COLO829 (cell line): ENCODE results near the gene CELF2.

Source experiments
- DNase-seq: peaks from one replicate; pipeline ENCODE4 v3.0.0; 2012; ENCODE audit warnings: low spot score

Gene CELF2

DNA sequence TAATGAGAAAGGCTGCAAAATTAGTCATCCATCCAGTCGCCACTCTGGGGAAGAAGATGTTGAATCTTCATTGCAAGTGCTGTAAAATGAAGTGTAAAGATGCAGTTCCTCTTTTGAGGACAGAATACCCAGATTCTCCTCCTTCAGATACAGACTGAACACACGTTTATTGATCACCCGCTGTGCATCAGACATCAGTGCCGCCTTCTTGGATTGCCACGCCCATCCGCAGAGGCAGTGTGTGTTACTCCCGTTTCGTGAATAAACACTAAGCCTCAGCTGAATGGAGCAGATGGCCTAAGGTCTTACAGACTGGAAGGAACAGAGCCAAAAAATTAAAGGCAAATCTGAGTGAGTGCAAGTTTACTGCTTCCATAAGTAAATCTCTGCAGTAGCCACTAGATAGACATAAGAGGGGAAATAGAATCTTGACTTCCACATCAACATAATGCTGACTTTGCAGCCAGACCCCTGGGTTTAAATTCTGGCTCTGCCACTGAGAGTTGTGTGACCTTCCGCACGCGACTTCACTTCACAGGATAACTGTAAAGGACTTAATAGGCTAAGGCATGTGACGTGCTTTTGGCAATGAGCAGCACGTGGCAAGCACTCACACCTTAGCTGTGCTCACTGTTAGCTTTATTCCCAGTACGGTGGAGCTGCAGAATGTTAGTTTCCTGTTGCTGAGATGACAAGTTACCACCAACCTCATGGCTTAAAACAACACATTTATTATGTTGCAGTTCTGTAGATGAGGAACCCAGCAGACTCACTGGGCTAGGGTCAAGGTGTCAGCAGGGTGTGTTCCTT lies 285.9 kb downstream of the CELF2 start:
- DNase-seq, result no peak

- no peak for DNase-seq
Observed at GRCh38 chr10:11304906-11305585, 287.4 kb downstream of the CELF2 start.

GRCh38 chr10:11305825-11306593 lies 288.3 kb downstream of the CELF2 start:
- no peak for DNase-seq

GRCh38 chr10:11307004-11307403 lies 289.3 kb downstream of the CELF2 start:
- DNase-seq, result no peak

- no peak for DNase-seq
Observed at GRCh38 chr10:11307937-11308336, 290.3 kb downstream of the CELF2 start.

DNA sequence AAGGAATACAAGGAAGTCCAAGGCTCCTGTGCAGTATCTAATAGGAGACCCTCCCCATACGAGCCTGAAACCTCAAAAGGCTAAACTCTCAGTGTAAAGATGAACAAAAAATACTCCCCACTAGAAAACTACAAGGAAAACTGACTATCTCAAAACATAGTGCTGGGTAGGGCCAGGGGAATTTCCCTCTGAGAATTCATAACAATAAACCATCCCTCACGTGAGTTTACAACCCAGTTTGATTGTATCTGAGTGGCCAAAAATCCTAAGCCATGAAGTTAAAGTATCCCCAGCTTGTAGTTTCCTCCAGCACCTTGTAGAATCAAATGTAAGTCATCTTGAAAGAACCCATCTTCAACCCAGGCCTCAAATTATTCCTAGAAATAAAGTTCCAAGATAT lies 293.4 kb downstream of the CELF2 start:
- DNase-seq, result no peak

- no peak for DNase-seq
Observed at GRCh38 chr10:11313463-11313862, 295.8 kb downstream of the CELF2 start.

GRCh38 chr10:11317936-11318670 lies 300.4 kb downstream of the CELF2 start:
- DNase-seq, result no peak

- DNase-seq, result no peak
Observed at GRCh38 chr10:11318826-11319598, 301.3 kb downstream of the CELF2 start.

DNA sequence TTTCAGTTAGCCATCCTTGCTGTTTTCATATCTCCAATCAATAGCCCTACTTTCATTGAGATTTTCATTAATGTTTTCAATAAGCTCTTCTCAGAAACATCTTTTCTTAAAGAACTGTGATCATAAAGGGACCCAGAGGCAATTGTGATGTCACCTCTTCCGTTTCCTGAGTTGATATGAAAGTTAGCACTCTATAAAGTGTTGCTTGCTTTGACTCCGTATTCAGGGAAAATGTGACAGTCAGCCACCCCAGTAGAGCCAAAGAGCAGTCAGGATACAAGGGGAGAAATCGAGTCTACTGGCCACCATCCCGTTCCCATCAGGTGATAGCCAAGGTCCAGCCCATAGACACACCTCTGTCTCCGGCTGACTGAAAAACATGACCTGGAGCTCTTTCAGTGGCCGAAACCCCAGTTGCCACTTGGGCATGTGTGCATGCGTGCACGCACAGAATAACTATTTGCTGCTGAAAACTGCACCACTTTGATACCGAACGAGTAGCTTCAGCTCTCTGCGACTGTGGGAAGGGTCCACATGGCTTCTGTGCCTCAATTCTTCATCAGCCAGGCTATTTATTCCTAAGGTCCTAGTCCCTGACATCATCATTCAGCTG lies 302.4 kb downstream of the CELF2 start:
- no peak for DNase-seq

DNA sequence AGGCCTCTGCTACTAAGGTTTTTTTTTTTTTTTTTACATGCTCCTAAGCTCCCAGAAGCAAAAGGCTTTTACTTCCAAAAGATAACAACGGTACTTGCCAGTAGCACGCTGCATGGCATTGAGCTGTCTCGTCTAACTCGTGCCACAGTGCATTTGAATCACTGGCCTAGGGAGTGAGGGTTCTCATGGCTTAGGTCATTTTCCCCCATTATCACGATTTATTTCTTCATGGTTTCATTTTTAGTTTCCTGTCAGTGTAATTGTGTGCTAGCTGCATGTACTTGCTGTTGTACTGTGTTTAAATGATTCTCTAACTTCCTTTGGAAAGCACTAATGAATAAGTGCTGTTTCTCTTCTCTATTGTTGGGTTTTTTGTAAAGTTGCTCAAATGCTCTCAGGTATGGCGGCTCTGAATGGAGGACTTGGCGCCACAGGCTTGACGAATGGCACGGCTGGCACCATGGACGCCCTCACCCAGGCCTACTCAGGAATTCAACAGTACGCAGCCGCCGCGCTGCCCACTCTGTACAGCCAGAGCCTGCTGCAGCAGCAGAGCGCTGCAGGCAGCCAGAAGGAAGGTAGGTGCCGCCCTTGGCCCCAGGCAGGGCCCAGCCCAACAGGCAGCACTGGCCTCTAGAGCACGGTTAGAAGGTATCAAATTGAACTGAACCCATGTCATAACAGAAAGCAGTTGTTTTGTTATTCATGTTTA lies 303.3 kb downstream of the CELF2 start:
- no peak for DNase-seq

- DNase-seq, result no peak
Observed at GRCh38 chr10:11322698-11323097, 305.0 kb downstream of the CELF2 start.

DNA sequence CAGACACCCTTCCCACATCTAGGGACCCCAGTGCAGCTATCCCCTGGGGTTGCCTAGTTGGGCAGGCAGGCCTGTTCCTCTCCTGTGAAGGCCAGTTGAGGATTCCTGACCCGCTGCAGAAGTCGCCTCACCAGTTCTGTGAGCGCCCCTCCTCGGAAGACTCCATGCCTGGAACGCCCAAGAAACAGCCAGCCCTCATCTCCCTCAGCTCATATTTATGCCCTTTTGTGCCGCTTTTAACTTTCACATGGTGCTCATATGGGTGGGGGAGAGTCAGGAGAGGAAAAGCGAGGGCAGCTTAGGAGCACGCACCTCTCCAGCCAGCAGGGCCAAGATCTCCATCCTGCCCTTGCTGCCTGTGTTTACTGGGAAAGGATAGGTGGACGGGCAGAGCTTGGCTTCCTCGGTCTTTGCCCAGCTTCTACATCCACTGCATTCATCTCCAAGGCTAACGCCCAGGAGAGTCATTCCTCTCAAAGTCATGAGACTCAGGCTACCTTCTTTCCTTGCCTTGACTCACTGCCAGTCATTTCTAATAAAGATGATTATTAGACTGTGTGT lies 307.2 kb downstream of the CELF2 start:
- DNase-seq, result no peak

- no peak for DNase-seq
Observed at GRCh38 chr10:11325817-11326216, 308.1 kb downstream of the CELF2 start.

DNA sequence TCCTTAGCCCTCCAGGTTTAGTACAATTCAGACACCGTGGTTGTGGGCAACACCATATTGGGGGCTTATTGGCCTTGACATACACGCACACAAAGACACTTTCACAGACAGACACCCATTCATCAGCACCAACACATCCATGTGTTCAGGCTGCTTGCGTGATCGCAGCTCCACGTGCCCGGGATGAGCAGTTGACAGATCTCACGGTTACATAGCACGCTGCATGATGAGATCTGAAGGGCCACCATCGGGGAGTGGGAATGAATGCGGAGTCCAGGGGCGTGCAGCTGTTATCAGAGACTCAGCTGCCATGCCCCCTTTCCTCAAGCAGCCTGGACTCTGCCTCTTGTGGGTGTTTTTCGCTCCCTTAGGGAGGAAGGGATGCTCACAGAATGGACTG lies 308.6 kb downstream of the CELF2 start:
- DNase-seq, result no peak

DNA sequence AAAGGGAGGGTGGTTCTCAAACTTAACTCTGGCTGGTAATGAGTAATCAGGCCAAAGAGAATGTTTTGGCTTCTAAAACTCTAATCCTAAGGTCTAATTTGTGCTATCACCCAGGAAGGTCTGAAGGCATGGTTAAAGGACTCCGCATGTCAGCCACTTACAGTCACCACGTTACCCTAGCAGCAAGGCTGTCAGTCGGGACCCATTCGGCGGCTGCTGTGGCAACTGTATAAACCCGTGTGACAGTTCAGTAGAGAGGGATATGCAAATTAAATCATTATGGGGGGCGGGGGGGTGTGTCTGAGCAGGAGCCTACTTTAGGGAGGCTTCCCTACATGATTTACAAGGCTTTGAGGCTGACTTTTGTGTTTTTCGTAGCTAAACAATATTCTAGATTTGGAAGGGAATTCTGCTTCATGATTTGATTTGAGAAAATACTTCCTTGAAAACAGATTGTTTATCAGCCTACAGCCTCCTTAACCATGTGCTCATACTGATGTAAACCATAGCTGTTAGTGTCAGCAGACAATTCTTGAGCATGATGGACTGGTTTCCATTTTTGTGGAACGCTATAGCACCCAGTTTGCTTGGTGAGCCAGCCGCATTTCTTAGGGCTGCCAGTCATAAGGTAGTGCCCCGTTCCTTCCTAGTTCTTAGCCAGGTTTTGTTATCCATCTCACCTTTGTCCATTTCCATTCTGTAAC lies 309.4 kb downstream of the CELF2 start:
- no peak for DNase-seq

DNA sequence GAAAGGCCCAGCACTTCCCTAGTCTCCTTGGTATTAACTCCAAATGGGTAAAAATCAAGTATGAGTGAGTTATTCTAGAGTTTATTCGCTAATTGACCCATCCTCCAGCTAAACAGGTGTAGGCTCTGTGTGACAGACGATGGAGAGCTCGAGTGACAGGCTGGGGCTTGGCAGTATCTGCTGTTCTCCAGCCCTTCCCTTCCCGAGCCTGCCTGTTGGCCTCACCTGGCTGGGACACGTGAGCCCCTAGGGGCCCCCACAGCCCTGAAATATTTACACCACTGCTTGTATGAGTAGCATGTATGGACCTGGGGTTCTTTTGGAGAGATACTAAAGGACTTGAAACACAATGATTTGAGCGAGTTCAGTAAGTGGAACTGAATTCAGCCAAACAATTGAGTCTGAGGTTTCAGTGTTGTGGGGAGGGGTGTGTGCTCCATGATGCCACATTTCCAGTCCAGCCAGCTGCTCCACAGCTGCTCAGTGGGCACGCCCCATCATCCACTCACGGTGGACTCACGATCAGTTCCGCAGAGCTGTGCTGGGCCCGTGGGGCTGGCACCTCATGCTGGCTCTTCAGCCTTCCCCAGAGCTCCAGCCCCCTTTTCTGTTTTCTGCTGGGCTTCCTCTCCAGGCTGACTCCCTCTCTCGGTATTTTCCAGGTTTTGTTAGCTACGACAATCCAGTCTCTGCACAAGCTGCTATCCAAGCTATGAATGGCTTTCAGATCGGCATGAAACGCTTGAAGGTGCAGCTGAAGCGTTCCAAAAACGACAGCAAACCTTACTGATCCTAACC lies 310.8 kb downstream of the CELF2 start:
- no peak for DNase-seq

DNA sequence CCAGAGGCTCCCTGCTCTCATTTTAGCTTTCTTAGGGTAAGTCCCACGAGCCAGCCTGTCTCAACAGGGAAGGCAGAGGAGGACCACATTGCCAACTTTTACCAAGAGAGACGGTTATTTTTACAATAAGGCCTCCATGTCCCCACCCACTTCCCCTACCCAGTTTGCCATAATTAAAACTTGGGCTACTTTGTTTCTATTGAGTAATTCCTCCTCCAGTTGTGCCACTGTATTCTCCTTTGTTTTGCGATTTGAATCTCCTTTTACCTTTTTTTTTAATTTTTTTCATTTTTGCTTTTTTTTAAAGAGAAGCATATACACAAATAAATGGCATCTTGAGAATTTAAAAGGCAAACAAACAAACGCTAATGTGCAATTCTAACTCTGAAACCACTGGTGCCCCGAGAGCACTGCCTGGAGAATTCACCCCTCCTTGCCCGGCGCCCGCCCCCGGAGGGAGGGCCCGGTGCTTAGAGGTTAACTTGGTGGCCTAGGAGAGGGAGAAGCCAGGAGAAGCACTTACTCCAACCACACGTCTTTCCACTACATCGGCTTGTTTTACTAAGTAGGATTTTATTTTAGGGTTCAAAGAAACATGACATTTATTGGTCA lies 311.5 kb downstream of the CELF2 start:
- DNase-seq, result no peak
